CD4-positive, alpha-beta T cell treated with Interleukin-1 beta for 1 hour (primary cell): ENCODE data around the gene CER1.
A peak's percentile ranks its signal among the peaks of the same experiment; 100 is the strongest.

Source experiments
- DNase-seq, 2 donors: peaks; one replicate each; pipeline ENCODE4 v3.0.0-alpha.2; 2020 to 2022

CER1 gene, protein sequence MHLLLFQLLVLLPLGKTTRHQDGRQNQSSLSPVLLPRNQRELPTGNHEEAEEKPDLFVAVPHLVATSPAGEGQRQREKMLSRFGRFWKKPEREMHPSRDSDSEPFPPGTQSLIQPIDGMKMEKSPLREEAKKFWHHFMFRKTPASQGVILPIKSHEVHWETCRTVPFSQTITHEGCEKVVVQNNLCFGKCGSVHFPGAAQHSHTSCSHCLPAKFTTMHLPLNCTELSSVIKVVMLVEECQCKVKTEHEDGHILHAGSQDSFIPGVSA

DNA sequence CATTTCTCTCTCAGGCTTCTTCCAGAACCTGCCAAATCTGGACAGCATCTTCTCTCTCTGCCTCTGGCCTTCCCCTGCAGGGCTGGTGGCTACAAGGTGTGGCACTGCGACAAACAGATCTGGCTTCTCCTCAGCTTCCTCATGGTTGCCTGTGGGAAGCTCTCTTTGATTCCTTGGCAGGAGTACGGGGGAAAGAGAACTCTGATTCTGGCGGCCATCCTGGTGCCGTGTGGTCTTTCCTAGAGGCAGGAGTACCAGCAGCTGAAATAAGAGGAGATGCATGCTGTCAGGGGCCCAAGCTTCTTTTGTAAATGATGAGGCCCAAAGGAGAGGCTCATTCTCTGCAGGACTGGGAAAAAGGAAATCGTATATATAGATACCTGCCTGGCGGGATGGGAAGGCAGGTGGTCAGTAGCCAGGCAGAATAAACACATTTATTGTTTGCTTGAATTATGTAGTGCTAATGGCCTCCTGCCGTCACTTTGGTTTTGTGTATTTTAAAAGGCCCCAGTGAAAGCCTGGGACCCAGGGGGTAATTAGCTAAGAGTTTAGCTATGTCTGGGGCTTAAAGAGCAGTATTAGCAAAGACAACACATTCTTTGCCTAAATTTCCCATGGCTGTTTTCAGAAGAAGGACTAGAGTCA is at the start of gene CER1:
Gene CER1 (minus strand): TSS at position 343 of the 645 bp plus-strand sequence. CDS start 61 bp downstream, at position 282.
- DNase-seq: no peak

DNA sequence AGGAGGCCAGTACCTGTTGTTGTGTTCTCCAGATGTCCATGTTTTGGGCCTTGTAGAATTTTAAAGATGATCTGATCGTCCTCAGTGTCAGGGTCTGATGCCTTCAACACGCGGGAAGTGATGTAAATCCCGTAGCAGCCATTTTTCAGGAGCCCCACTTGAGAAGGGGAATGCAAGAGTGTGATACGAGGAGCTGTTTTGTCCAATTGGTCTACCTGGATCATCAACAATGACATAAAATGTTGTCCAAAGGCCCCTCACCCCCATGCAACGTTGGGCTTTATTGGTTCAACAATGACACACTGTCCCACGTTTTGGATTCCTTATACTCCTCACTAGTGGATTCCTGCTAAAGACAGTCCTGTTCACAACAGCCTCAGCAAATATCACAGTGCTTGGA is 48.1 kb upstream of the CER1 start:
- no peak for DNase-seq

DNA sequence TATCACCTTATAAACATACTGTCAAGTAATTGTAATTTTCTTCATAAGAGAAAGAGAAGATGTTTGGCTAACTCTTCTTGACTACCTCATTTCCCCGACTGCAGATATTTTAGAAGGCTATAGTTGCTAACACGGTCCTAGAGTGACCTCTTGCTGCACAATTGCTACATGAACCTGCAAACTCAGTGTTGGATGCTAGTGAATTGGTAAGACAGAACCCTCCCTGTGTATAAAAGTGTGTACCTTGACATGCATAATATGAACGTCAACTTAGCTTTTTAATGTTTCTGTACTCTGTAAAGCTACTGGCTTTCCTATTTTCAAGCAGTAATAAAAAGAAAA is 46.7 kb upstream of the CER1 start:
- DNase-seq: no peak

GRCh38 chr9:14768405-14769229 is 46.1 kb upstream of the CER1 start:
- DNase-seq: peak in 1 of 2 donors; percentile 40

GRCh38 chr9:14766299-14766698 is 43.8 kb upstream of the CER1 start:
- no peak for DNase-seq

DNA sequence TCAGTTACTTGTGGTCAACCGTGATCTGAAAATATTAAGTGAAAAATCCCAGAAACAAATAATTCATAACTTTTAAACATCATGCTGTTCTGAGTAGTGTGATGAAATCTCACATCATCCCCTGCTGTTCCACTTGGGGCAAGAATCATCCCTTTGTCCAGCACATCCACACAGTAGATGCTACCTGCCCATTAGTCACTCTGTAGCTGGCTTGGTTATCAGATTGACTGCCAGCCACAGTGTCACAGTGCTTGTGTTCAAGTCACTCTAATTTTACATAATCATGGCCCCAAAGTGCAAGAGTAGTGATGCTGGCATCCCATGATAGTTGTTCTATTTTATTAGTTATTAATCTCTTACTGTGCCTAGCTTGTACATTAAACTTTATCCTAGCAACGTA is 39.1 kb upstream of the CER1 start:
- DNase-seq: no peak

- no peak for DNase-seq
Observed at GRCh38 chr9:14760060-14760459, 37.5 kb upstream of the CER1 start.

- DNase-seq: no peak
Observed at GRCh38 chr9:14756291-14756690, 33.8 kb upstream of the CER1 start.

- DNase-seq: no peak
Observed at GRCh38 chr9:14752871-14753270, 30.3 kb upstream of the CER1 start.

GRCh38 chr9:14752271-14752670 is 29.7 kb upstream of the CER1 start:
- DNase-seq: no peak

DNA sequence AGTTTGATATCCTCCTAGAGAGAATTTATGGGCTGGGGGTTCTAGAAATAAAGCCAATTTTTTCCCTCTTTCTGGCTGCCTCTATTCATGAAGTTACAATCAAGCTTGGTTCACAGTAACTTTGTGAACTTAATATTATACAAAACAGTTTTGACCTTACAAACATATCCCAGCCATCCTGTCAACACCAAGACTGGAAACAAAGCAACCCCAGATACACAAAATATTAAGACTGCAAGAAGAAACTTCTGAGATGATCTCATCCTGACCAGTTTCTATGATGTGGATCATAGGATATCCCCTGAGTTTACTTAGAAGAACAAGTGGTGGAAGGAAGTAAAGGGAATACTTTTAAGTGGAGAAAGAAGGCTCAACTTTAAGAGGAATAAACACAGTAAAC is 28.3 kb upstream of the CER1 start:
- no peak for DNase-seq

GRCh38 chr9:14749741-14750211 is 27.2 kb upstream of the CER1 start:
- no peak for DNase-seq

DNA sequence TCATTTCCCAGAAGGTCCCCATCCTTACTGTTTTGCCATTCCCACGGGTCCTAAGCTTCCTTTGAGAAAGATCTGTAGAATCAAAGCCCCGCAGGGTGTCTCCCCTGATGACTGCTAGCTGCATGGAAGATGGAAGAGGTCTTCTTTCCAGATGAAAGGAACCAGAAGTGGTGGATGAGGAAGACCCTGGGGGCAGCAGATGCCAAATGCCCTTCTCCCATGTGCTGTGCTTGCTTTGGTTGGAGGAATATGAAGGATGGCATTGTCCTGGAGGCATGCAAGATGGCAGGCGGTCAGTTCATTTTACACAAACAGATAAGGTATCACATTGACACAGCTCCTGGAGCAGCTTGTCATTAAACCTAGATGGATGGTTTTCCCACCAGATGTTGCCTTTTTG is 25.8 kb upstream of the CER1 start:
- no peak for DNase-seq

- no peak for DNase-seq
Observed at GRCh38 chr9:14747111-14747510, 24.6 kb upstream of the CER1 start.

DNA sequence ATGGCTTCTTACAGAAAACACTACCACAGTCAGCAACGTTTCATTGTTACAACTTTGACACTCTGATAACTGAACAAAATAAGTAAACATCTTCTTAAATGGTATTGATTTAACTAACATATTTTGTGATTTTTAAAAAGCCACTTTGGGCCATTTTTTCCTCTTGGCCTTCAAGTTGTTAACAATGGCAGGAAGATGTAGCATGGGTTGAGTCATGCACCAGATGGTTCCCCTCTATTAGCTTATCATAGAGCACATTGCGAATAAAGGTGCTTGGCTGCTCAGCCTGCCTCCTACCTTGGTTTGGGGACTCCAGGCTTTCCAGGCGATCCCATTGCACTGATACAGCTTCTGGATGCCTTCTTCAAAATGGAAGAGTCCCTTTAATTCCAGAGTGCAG is 24.1 kb upstream of the CER1 start:
- DNase-seq: no peak

- no peak for DNase-seq
Observed at GRCh38 chr9:14744768-14745167, 22.2 kb upstream of the CER1 start.

DNA sequence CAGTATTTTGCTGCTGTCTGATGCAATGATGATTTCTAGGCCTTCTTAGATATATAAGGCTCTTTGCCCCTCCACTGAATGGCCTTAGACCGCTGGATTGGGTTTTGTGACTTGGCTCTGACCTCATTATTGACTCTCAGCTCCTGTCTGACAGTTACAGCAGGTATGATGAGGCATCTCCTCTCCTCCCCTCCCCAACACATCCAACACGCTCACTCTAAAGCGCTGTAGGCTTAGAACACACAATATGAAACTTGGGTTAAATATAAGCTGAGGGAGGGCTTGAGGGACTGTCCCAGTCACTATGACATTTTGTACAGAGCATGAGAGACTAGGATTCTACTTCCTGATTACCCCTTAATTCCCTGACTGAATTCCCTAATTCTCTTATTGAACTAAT is 18.8 kb upstream of the CER1 start:
- DNase-seq: no peak

- DNase-seq: no peak
Observed at GRCh38 chr9:14733133-14733532, 10.6 kb upstream of the CER1 start.

DNA sequence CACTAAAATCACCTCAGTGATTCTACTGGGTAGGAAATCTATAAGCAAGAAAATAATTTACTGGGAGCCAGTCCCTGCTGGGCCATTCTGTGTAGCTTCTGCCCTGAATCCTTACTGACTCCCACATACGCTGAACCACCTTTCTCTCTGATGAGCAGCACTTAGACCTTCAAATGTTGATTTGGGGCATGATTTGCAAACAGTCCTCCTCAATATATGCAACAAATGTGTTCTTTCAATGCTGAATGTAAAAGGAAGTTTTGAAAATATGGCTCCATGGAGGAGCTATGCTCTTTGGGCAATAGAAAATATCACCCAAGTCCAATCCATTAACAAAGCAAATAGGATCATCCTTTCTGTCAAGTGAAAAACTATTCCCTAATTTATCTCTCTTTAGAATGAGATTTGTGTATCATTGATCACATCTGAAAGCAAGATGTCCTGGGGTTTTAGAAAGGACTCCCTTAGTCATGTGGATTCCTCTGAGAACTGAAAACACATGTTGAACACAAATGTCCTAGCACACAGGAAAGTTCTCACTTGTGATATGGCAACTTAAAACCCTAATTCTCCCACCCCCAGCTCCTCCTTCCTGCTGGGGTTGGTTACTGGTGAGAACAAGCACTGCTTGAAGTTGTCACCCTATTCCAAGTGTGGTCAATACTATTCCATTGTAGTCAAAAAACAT is 8.9 kb upstream of the CER1 start:
- no peak for DNase-seq

DNA sequence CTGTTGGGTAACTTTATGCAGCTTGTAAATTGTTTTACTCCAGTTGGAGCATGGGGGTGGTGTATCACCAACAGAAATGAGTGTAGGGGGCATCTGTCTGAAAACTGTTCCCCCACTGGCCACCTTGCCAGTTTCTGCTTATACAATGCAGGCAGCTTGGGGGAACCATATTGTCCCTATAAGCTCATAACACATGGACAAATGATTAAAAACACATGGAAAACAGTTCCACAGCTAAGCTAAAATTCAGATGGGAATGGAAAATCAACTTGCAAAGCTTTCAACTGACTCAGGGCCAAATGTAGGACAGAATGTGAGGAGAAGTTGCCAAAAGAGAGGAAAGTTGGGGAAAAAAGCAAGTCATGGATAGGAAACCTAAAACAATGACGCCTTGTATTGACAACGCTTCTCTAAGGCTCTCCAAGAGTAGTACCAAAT is 7.9 kb upstream of the CER1 start:
- DNase-seq: no peak

- DNase-seq: no peak
Observed at GRCh38 chr9:14723301-14723700, 768 bp upstream of the CER1 start.

- no peak for DNase-seq
Observed at GRCh38 chr9:14719231-14719923, 3.2 kb downstream of the CER1 start.

GRCh38 chr9:14715102-14715501 is 7.4 kb downstream of the CER1 start:
- no peak for DNase-seq
